Esophagus squamous epithelium (tissue), 5 donors: Measurements from ENCODE around the gene FOXJ3. TPM values are rescaled to one million over a fixed set of nuclear protein-coding genes. Genes with fewer than 3 reads are reported as not detected.

Source experiments
- DNase-seq: peaks from one replicate; lab custom pipeline; 2025; lab: John Stamatoyannopoulos, UW
- H3K27ac ChIP-seq, 4 donors: fragments of 200-600 bp; sonication (generic); one replicate each; pipeline ENCODE4 v1.5.1; 2016 to 2019; ENCODE audit warnings: mild to moderate bottlenecking in 1 of 4
- H3K27me3 ChIP-seq, 4 donors: fragments of 200-600 bp; sonication (generic); 1 replicate in 3 of 4; 2 replicates in 1 of 4; pipeline versions ENCODE4 v1.5.1 to v1.6.0; 2017 to 2021; ENCODE audit warnings: antibody characterized with exemption in 1 of 4
- H3K36me3 ChIP-seq, 3 donors: fragments of 200-600 bp; sonication (generic); one replicate each; pipeline ENCODE4 v1.5.1; 2016 to 2019
- H3K4me1 ChIP-seq, 3 donors: fragments of 200-600 bp; sonication (generic); one replicate each; pipeline ENCODE4 v1.5.1; 2017 to 2019
- H3K4me3 ChIP-seq, 4 donors: fragments of 200-600 bp; sonication (generic); 1 replicate in 3 of 4; 2 replicates in 1 of 4; pipeline ENCODE4 v1.5.1; 2016 to 2019; ENCODE audit warnings: mild to moderate bottlenecking in 2 of 4, moderate library complexity in 1 of 4
- H3K9me3 ChIP-seq, 3 donors: fragments of 200-600 bp; sonication (generic); one replicate each; pipeline ENCODE4 v1.5.1; 2016 to 2019
- CTCF ChIP-seq, 6 experiments: fragments of 450-650 bp in 4 of 6; fragments of 200-600 bp in 2 of 6; sonication (generic) in 2 of 6; IDR thresholded peaks; one replicate each; pipeline ENCODE4 v1.5.1; 2016 to 2019; ENCODE audit warnings: antibody characterized with exemption in 6 of 6, mild to moderate bottlenecking in 4 of 6, moderate library complexity in 4 of 6
- POLR2A ChIP-seq, 4 donors: fragments of 450-650 bp; IDR thresholded peaks; one replicate each; pipeline ENCODE4 v1.6.1; 2017; ENCODE audit warnings: antibody characterized with exemption in 4 of 4, mild to moderate bottlenecking in 4 of 4, moderate library complexity in 3 of 4
- WGBS, 2 donors: methylation state at CpG; one replicate each; pipeline ENCODE4 v1.1.5; 2018; 5-methylcytosine and 5-hydroxymethylcytosine counted together
- intact Hi-C: fragments of 100-400 bp; cut with DNase I; formaldehyde crosslinking; loops from one replicate; pipeline ENCODE4 v1.15.0; 2022
- total RNA-seq, 4 donors: library from RNA; depleted of rRNA; stranded (reverse); fragments of >200 nt; gene quantifications; one replicate each; pipeline ENCODE4 v1.1.0, GENCODE V29; 2016
- donor health status: DM: yes; HTN: yes; CAD: no.

Gene FOXJ3
- total RNA-seq, 4 donors from 2014 or later = 18.7 to 36.6 (median 27.5) TPM

- peaks cover 10 to 62% (median 44%) of the 10 kb centered on the region in 3 donors for H3K4me1 ChIP-seq
- WGBS, 2 donors = 62 to 72% methylated on average over 2 of the region's 2 CpGs
These were observed 11.5 kb downstream of the FOXJ3 start for GRCh38 chr1:42323551-42323950.

DNA sequence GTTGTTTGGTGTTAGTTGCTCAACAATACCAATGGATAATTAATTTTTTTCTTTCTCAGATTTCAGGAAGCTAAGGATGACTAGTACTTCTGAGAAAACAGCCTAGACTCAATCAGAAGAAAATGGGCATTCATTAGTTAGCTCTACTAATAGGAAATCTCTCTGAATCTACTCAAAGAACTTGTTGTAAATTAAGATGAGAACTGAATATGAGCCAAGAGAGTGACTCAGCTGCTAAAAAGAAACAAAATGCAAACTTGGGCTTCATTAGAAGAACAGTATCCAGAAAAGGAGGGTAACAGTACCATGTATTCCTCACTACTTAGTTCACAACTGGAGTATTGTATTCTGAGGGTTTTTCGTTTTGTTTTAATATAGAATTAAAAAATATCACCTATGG lies 12.5 kb downstream of the FOXJ3 start:
- H3K36me3 ChIP-seq = no peaks in the 10 kb centered on the region
- peak overlapping the region in 2 of 4 donors; percentile 8 to 32 for H3K27ac ChIP-seq
- H3K4me3 ChIP-seq = no peak overlapping the region
- intact Hi-C loops = no loop called here
- WGBS, 2 donors = 0 to 16% methylated on average over 1 of the region's 1 CpG
- no peaks in the 10 kb centered on the region for H3K27me3 ChIP-seq
- H3K4me1 ChIP-seq = peaks cover 10 to 62% (median 44%) of the 10 kb centered on the region in 3 donors
- DNase-seq = no peak
- TF ChIP-seq POLR2A (IDR thresholded peaks at IDR 0.05) (no peak), CTCF (IDR thresholded peaks at IDR 0.05) (no peak)
- H3K9me3 ChIP-seq = no peaks in the 10 kb centered on the region

More at GRCh38 chr1:42323551-42323950, 11.5 kb downstream of the FOXJ3 start:
- TF ChIP-seq POLR2A (IDR thresholded peaks at IDR 0.05) (no peak), CTCF (IDR thresholded peaks at IDR 0.05) (no peak)
- Histone ChIP-seq H3K9me3 (no peaks in the 10 kb centered on the region), H3K27me3 (no peaks in the 10 kb centered on the region), H3K27ac (no peak overlapping the region), H3K36me3 (no peaks in the 10 kb centered on the region), H3K4me3 (no peak overlapping the region)
- intact Hi-C loops = no loop called here
- DNase-seq = no peak

DNA sequence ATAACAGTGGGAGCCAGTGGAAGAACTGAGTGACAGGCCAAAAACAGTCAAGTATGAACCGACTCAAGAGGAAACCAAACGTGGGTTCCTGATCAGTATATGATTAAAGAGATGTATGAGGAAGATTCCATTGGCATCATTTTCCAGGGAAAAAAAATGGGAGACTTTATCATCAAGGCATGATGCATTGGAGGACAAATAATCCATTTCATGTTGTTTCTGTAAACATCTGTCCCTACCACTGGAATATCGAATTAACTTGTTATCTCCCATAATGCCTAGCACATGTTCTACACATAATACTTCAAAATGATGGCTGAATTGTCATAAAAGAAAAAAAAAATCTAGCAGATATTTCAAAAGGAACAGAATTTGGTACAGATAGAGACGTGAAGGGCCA lies 13.3 kb downstream of the FOXJ3 start:
- no peaks in the 10 kb centered on the region for H3K9me3 ChIP-seq
- no peaks in the 10 kb centered on the region for H3K27me3 ChIP-seq
- WGBS, 2 donors = 63 to 71% methylated on average over 4 of the region's 4 CpGs
- no peak for TF ChIP-seq CTCF (IDR thresholded peaks at IDR 0.05)
- no peak for TF ChIP-seq POLR2A (IDR thresholded peaks at IDR 0.05)
- peaks cover 10 to 67% (median 44%) of the 10 kb centered on the region in 3 donors for H3K4me1 ChIP-seq
- no peaks in the 10 kb centered on the region for H3K36me3 ChIP-seq
- DNase-seq = no peak
- no peak overlapping the region for H3K4me3 ChIP-seq
- intact Hi-C loops = no loop called here
- no peak overlapping the region for H3K27ac ChIP-seq

DNA sequence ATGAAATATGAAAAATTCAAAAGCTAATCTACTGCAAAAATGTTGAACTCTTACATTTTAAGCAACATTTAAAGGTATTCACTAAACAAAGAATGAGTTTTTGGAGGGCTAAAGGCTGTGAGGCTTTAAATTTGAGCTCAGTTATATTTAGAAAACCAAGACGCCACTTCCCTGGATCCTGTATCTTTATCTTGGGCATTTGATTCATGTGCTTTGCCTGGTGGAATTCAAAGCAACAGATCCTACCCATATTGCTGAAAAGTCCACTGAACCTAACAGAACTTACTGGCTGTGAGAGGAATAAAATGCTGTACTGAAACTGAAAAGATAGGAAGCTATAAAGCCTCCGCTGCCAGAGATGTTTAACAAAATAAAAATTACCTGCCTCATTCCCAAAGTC lies 14.3 kb downstream of the FOXJ3 start:
- H3K27ac ChIP-seq = no peak overlapping the region
- peaks cover 10 to 74% (median 44%) of the 10 kb centered on the region in 3 donors for H3K4me1 ChIP-seq

More for the DNA sequence above, 14.3 kb downstream of the FOXJ3 start:
- WGBS, 2 donors = 71 to 85% methylated on average over 2 of the region's 2 CpGs
- TF ChIP-seq CTCF (IDR thresholded peaks at IDR 0.05) = no peak
- no peak for TF ChIP-seq POLR2A (IDR thresholded peaks at IDR 0.05)
- no peak overlapping the region for H3K4me3 ChIP-seq
- no peaks in the 10 kb centered on the region for H3K27me3 ChIP-seq
- no peaks in the 10 kb centered on the region for H3K36me3 ChIP-seq
- no peaks in the 10 kb centered on the region for H3K9me3 ChIP-seq
- intact Hi-C loops = no loop called here
- no peak for DNase-seq
